Activated naive CD8-positive, alpha-beta T cell treated with anti-CD3 and anti-CD28 coated beads, Interleukin-2, amount 10 ng/mL, durations not matched to agents 7 days and 5 days (primary cell): ENCODE data around the gene RTN4. TPM values are rescaled to one million over a fixed set of nuclear protein-coding genes. Genes with fewer than 3 reads are reported as not detected.

Source experiments
- ATAC-seq: fragments of 150-1000 bp; cut with Tn5 transposase; one replicate; pipeline ENCODE4 v1.10.0; 2021; ENCODE audit warnings: low read depth, moderate library complexity
- POLR2A ChIA-PET: fragments of 350-600 bp; sonication (Branson Sonifier 250); formaldehyde crosslinking; loops from one replicate; lab custom pipeline; 2021; ENCODE audit warnings: antibody characterized with exemption; lab: Charles Lee
- DNase-seq: peaks from one replicate; pipeline ENCODE4 v3.0.0; 2021
- H3K27ac Mint-ChIP-seq: one replicate; pipeline ENCODE4 v1.8.0; 2022; ENCODE audit warnings: mild to moderate bottlenecking, mixed read lengths
- H3K27me3 Mint-ChIP-seq: one replicate; pipeline ENCODE4 v1.8.0; 2022; ENCODE audit warnings: mild to moderate bottlenecking, moderate library complexity, mixed read lengths
- H3K36me3 Mint-ChIP-seq: one replicate; pipeline ENCODE4 v1.8.0; 2021; ENCODE audit warnings: mild to moderate bottlenecking, mixed read lengths
- H3K4me1 Mint-ChIP-seq: one replicate; pipeline ENCODE4 v1.8.0; 2021; ENCODE audit warnings: mixed read lengths
- H3K4me3 Mint-ChIP-seq: one replicate; pipeline ENCODE4 v1.8.0; 2022; ENCODE audit warnings: mild to moderate bottlenecking, moderate library complexity, mixed read lengths
- H3K9me3 Mint-ChIP-seq: one replicate; pipeline ENCODE4 v1.8.0; 2021; ENCODE audit warnings: mixed read lengths
- total RNA-seq, 2 experiments: library from RNA; stranded (reverse); gene quantifications; one replicate each; pipeline ENCODE4 v1.2.3, GENCODE V29; 2021

RTN4 gene
- total RNA-seq, 2 experiments from 2014 or later: 82.2 to 88.2 TPM

GRCh38 chr2:54939446-54940118 is 110.7 kb downstream of the RTN4 start:
- Mint-ChIP-seq H3K9me3 (peaks cover 5% of the 10 kb centered on the region), H3K27me3 (peaks cover under 1% of the 10 kb centered on the region), H3K27ac (no peak overlapping the region), H3K4me1 (no peaks in the 10 kb centered on the region), H3K4me3 (no peak overlapping the region), H3K36me3 (no peaks in the 10 kb centered on the region)
- no peak for DNase-seq
- POLR2A ChIA-PET: no interaction called here
- no peak for ATAC-seq

GRCh38 chr2:54936766-54937165 is 113.5 kb downstream of the RTN4 start:
- Mint-ChIP-seq H3K36me3 (no peaks in the 10 kb centered on the region), H3K27me3 (peaks cover 2% of the 10 kb centered on the region), H3K27ac (no peak overlapping the region), H3K4me3 (no peak overlapping the region), H3K4me1 (no peaks in the 10 kb centered on the region), H3K9me3 (peaks cover 5% of the 10 kb centered on the region)
- no peak for DNase-seq
- ATAC-seq: no peak
- POLR2A ChIA-PET: no interaction called here

GRCh38 chr2:54935389-54935788 is 114.9 kb downstream of the RTN4 start:
- no peak for DNase-seq
- H3K4me3 Mint-ChIP-seq: no peak overlapping the region
- H3K27me3 Mint-ChIP-seq: peaks cover 2% of the 10 kb centered on the region
- no peak overlapping the region for H3K27ac Mint-ChIP-seq
- POLR2A ChIA-PET: no interaction called here
- no peaks in the 10 kb centered on the region for H3K36me3 Mint-ChIP-seq
- peaks cover 5% of the 10 kb centered on the region for H3K9me3 Mint-ChIP-seq
- ATAC-seq: no peak
- no peaks in the 10 kb centered on the region for H3K4me1 Mint-ChIP-seq

- H3K27ac Mint-ChIP-seq: no peak overlapping the region
- no peak overlapping the region for H3K4me3 Mint-ChIP-seq
- no peaks in the 10 kb centered on the region for H3K4me1 Mint-ChIP-seq
- peaks cover 6% of the 10 kb centered on the region for H3K9me3 Mint-ChIP-seq
- ATAC-seq (no peak), DNase-seq (no peak)
- H3K27me3 Mint-ChIP-seq: peaks cover 2% of the 10 kb centered on the region
- POLR2A ChIA-PET: no interaction called here
- no peaks in the 10 kb centered on the region for H3K36me3 Mint-ChIP-seq
Measured at GRCh38 chr2:54931473-54931872, 118.8 kb downstream of the RTN4 start.

- DNase-seq (no peak), ATAC-seq (no peak)
- Mint-ChIP-seq H3K4me1 (no peaks in the 10 kb centered on the region), H3K27ac (no peak overlapping the region), H3K9me3 (peaks cover 7% of the 10 kb centered on the region), H3K36me3 (no peaks in the 10 kb centered on the region), H3K4me3 (no peak overlapping the region), H3K27me3 (peaks cover 12% of the 10 kb centered on the region)
- POLR2A ChIA-PET: no interaction called here
Measured at GRCh38 chr2:54928719-54929118, 121.5 kb downstream of the RTN4 start.

GRCh38 chr2:54927751-54928615 is 122.3 kb downstream of the RTN4 start:
- Mint-ChIP-seq H3K27me3 (peaks cover 12% of the 10 kb centered on the region), H3K4me1 (no peaks in the 10 kb centered on the region), H3K27ac (no peak overlapping the region), H3K4me3 (no peak overlapping the region), H3K36me3 (no peaks in the 10 kb centered on the region), H3K9me3 (peaks cover 7% of the 10 kb centered on the region)
- POLR2A ChIA-PET: interaction anchor here (0.6 kb wide), 1 partner anchor 49 kb away, joined by 4 read pairs; no protein-coding TSS in a partner anchor
- no peak for DNase-seq
- no peak for ATAC-seq

GRCh38 chr2:54927085-54927750 is 123.0 kb downstream of the RTN4 start:
- H3K36me3 Mint-ChIP-seq: no peaks in the 10 kb centered on the region
- H3K27ac Mint-ChIP-seq: no peak overlapping the region
- H3K27me3 Mint-ChIP-seq: peaks cover 12% of the 10 kb centered on the region
- no peaks in the 10 kb centered on the region for H3K4me1 Mint-ChIP-seq
- ATAC-seq (no peak), DNase-seq (no peak)
- H3K9me3 Mint-ChIP-seq: peaks cover 9% of the 10 kb centered on the region
- H3K4me3 Mint-ChIP-seq: no peak overlapping the region
- POLR2A ChIA-PET: no interaction called here

- Mint-ChIP-seq H3K27me3 (peaks cover 16% of the 10 kb centered on the region), H3K36me3 (no peaks in the 10 kb centered on the region), H3K4me3 (no peak overlapping the region), H3K27ac (no peak overlapping the region), H3K4me1 (no peaks in the 10 kb centered on the region), H3K9me3 (peaks cover 11% of the 10 kb centered on the region)
- ATAC-seq (no peak), DNase-seq (no peak)
- POLR2A ChIA-PET: no interaction called here
Measured at GRCh38 chr2:54925022-54925421, 125.2 kb downstream of the RTN4 start.

- no peaks in the 10 kb centered on the region for H3K36me3 Mint-ChIP-seq
- peaks cover 2% of the 10 kb centered on the region for H3K4me1 Mint-ChIP-seq
- H3K27me3 Mint-ChIP-seq: peaks cover 16% of the 10 kb centered on the region
- POLR2A ChIA-PET: interaction anchor here (1.2 kb wide), 1 partner anchor 51 kb away, joined by 3 read pairs; no protein-coding TSS in a partner anchor
- DNase-seq (no peak), ATAC-seq (no peak)
- peaks cover 11% of the 10 kb centered on the region for H3K9me3 Mint-ChIP-seq
- no peak overlapping the region for H3K27ac Mint-ChIP-seq
- no peak overlapping the region for H3K4me3 Mint-ChIP-seq
Measured at GRCh38 chr2:54924121-54924520, 126.1 kb downstream of the RTN4 start.

Other genes with a start within 250 kb of the RTN4 start
- gene CLHC1, start 181.8 kb upstream of the RTN4 start, total RNA-seq: 10 to 100 TPM; 18.1 to 19.4 TPM
- 1,000 to 10,000 TPM; 1,051 to 1,156 TPM for gene RPS27A, start 182.2 kb upstream of the RTN4 start, total RNA-seq
- gene MTIF2, start 218.8 kb upstream of the RTN4 start, total RNA-seq: 10 to 100 TPM; 24.1 to 32.8 TPM